ENCODE measurements around the gene FIGN. TPM values are rescaled to one million over a fixed set of nuclear protein-coding genes. Genes with fewer than 3 reads are reported as not detected.

Gene FIGN
- total and polyA plus RNA-seq, 2 of the 8 experiments (the other 6 are each of a cell fraction or from before 2014, with no cell fraction given): 5.0 to 22.8 TPM

DNA sequence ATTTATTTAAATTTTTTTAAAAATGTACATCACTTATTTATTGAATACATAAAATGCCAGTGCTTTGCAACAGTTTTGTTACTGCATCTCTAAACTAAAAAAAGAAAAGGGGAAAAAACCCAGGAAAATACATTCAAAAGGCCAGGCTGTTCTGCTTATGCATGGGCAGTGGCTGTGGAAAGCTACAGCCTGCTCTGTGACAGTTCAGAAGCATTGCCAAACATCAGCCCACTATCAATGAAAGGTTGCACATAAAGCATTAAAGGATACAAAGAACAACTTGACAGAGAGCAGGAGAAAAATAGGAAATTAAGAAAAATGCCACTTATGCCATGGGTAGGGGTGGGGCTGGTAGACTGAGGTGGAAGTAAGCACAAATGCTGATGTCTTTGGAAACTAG lies 128.2 kb downstream of the FIGN start:
- Histone ChIP-seq H3K4me3 (ENCODE audit: extremely low read depth in 1 of 4, insufficient read depth in 2 of 4, low read depth in 3 of 4, low read length in 4 of 4) (no peak overlapping the region), H3K56ac (replicated peaks; ENCODE audit: insufficient read length, low read depth, low read length) (no peak overlapping the region), H4K8ac (ENCODE audit: extremely low read depth, insufficient read depth, low read length) (no peak overlapping the region), H2AFZ (ENCODE audit: low read length) (no peak overlapping the region), H3K4me2 (ENCODE audit: insufficient read depth in 1 of 2, low read depth in 2 of 2, low read length in 2 of 2) (no peak overlapping the region), H3K23ac (ENCODE audit: insufficient read length) (no peak overlapping the region), H3K36me3 (ENCODE audit: control insufficient read depth in 2 of 4, insufficient read depth in 4 of 4, low read length in 3 of 4) (peaks cover 4 to 19% (median 15%) of the 10 kb centered on the region in 4 experiments; a peak in 7 of 8 replicates), H4K20me1 (replicated peaks in 1 of 2; ENCODE audit: control insufficient read depth in 1 of 2, insufficient read depth in 2 of 2, low read length in 2 of 2) (no peaks in the 10 kb centered on the region), H3K23me2 (ENCODE audit: low read depth, low read length) (no peaks in the 10 kb centered on the region), H2BK120ac (replicated peaks; ENCODE audit: low read depth, low read length) (no peak overlapping the region), H3K4ac (replicated peaks; ENCODE audit: insufficient read length, low read depth, low read length) (no peak overlapping the region), H3K27ac (ENCODE audit: low read depth, low read length) (no peak overlapping the region), H2BK5ac (ENCODE audit: low read depth, low read length) (no peak overlapping the region), H3K79me1 (ENCODE audit: low read depth, low read length) (no peaks in the 10 kb centered on the region), H3K14ac (ENCODE audit: insufficient read length) (no peak overlapping the region), H3K18ac (ENCODE audit: extremely low read depth, low read length) (no peak overlapping the region), H3K9ac (replicated peaks in 1 of 4; ENCODE audit: extremely low read depth in 1 of 4, low read depth in 3 of 4, low read length in 3 of 4) (no peak overlapping the region), H3K79me2 (ENCODE audit: control insufficient read depth in 1 of 2, insufficient read depth in 2 of 2, low read length in 2 of 2) (no peaks in the 10 kb centered on the region), H4K5ac (ENCODE audit: insufficient read length, low read depth, low read length) (no peak overlapping the region), H3K9me3 (ENCODE audit: insufficient read depth in 2 of 2, low read depth in 1 of 2, low read length in 1 of 2) (no peaks in the 10 kb centered on the region), H2AK5ac (ENCODE audit: low read depth, low read length) (no peak overlapping the region), H2BK12ac (ENCODE audit: low read depth, low read length) (no peak overlapping the region), H3K4me1 (replicated peaks in 1 of 4; ENCODE audit: control insufficient read depth in 3 of 4, insufficient read depth in 4 of 4, low read length in 3 of 4) (peaks cover 0 to 6% (median 1%) of the 10 kb centered on the region in 4 experiments; a peak in 2 of 7 replicates), H2BK15ac (ENCODE audit: low read length) (no peak overlapping the region), H3K27me3 (replicated peaks in 1 of 4; ENCODE audit: control insufficient read depth in 3 of 4, extremely low read depth in 1 of 4, insufficient read depth in 3 of 4, low read length in 3 of 4) (no peaks in the 10 kb centered on the region), H2BK20ac (ENCODE audit: low read length) (no peak overlapping the region), H4K91ac (replicated peaks; ENCODE audit: insufficient read length, low read length) (no peak overlapping the region)
- ChIA-PET POLR2A (ENCODE audit: partially characterized antibody) (no interaction called here), CTCF (ENCODE audit: partially characterized antibody) (interaction anchor here (0.6 to 1.3 kb wide), 2 partner anchors 9 to 253 kb away, joined by 3 to 4 read pairs; no protein-coding TSS in a partner anchor)
- DNase-seq (ENCODE audit: low read depth in 1 of 2, low spot score in 2 of 2): no peak
- no peak for FAIRE-seq
- TF ChIP-seq KDM1A (IDR thresholded peaks at IDR 0.05; ENCODE audit: borderline replicate concordance, low read length) (no peak), HDAC2 (IDR thresholded peaks at IDR 0.05; ENCODE audit: borderline replicate concordance in 1 of 2, low read depth in 2 of 2, low read length in 2 of 2) (no peak)

All from H1 (cell line).